ENCODE data around the gene MAPK12. TPM values are rescaled to one million over a fixed set of nuclear protein-coding genes. Genes with fewer than 3 reads are reported as not detected.

MAPK12 gene
- total RNA-seq, 4 donors from 2014 or later: 3.1 to 5.1 (median 3.7) TPM

- intact Hi-C loops (cut with DNase I): no loop called here
- Histone ChIP-seq H3K4me3 (replicated peaks in 1 of 3) (peak overlapping the region in 1 of 3 donors; percentile 27), H3K9me3 (no peaks in the 10 kb centered on the region), H3K27me3 (peaks cover 5% of the 10 kb centered on the region), H3K27ac (no peak overlapping the region), H3K36me3 (no peaks in the 10 kb centered on the region), H3K4me1 (peaks cover 5 to 15% of the 10 kb centered on the region in 2 donors)
- peak in 1 of 2 donors; percentile 44 for DNase-seq
- 0% methylated on average over 6 of the region's 92 CpGs; no CpG with 5 or more reads in 1 of the 2 donors for WGBS, 2 donors
- no peak for TF ChIP-seq CTCF (IDR thresholded peaks at IDR 0.05)
- TF ChIP-seq POLR2A (IDR thresholded peaks at IDR 0.05): no peak
Observed at GRCh38 chr22:50260801-50261614, 475 bp downstream of the MAPK12 start.

GRCh38 chr22:50260434-50260800 is 1.1 kb downstream of the MAPK12 start:
- H3K27me3 ChIP-seq: peaks cover 5% of the 10 kb centered on the region

DNA sequence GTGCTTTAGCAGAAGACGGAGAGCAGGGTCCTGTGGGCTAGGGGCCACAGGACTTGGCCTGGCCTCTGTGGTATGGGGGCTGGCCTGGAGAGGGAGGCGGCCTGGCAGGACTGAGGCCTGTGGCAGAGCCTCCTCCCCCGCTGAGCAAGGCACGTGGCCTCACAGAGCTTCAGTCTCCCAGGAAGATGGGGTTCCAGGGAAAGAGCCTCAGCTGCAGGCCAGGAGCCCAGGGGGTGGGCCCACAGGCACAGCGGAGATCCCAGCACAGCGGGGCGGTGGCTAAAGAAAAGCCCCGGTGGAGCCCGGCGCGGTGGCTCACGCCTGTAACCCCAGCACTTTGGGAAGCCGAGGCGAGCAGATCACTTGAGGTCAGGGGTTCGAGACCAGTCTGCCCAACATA is 2.2 kb downstream of the MAPK12 start:
- H3K27me3 ChIP-seq: peaks cover 5% of the 10 kb centered on the region
- no peaks in the 10 kb centered on the region for H3K9me3 ChIP-seq
- no peak for TF ChIP-seq POLR2A (IDR thresholded peaks at IDR 0.05)
- no peak for TF ChIP-seq CTCF (IDR thresholded peaks at IDR 0.05)
- intact Hi-C loops (cut with DNase I): loop anchor here (10.0 kb wide), 1 partner anchor 345 kb away; the partner anchor contains the start of gene MAPK8IP2
- peaks cover 5 to 15% of the 10 kb centered on the region in 2 donors for H3K4me1 ChIP-seq
- H3K36me3 ChIP-seq: no peaks in the 10 kb centered on the region
- no peak overlapping the region for H3K27ac ChIP-seq
- WGBS, 2 donors: 87 to 97% methylated on average over 7 to 11 of the region's 15 CpGs
- H3K4me3 ChIP-seq (replicated peaks in 1 of 3): no peak overlapping the region
- DNase-seq: no peak

More at GRCh38 chr22:50260434-50260800, 1.1 kb downstream of the MAPK12 start:
- Histone ChIP-seq H3K4me1 (peaks cover 5 to 15% of the 10 kb centered on the region in 2 donors), H3K9me3 (no peaks in the 10 kb centered on the region), H3K4me3 (replicated peaks in 1 of 3) (peak overlapping the region in 1 of 3 donors; percentile 27), H3K27ac (no peak overlapping the region), H3K36me3 (no peaks in the 10 kb centered on the region)
- 38 to 57% methylated on average over 6 to 10 of the region's 11 CpGs for WGBS, 2 donors
- intact Hi-C loops (cut with DNase I): no loop called here
- TF ChIP-seq CTCF (IDR thresholded peaks at IDR 0.05) (no peak), POLR2A (IDR thresholded peaks at IDR 0.05) (no peak)
- DNase-seq: no peak

- no peak overlapping the region for H3K4me3 ChIP-seq (replicated peaks in 1 of 3)
- H3K4me1 ChIP-seq: peaks cover 5 to 15% of the 10 kb centered on the region in 2 donors
- no peaks in the 10 kb centered on the region for H3K36me3 ChIP-seq
- no peak overlapping the region for H3K27ac ChIP-seq
- no peak for DNase-seq
- TF ChIP-seq POLR2A (IDR thresholded peaks at IDR 0.05) (no peak), CTCF (IDR thresholded peaks at IDR 0.05) (no peak)
- WGBS, 2 donors: 83 to 89% methylated on average over 21 to 22 of the region's 24 CpGs
- intact Hi-C loops (cut with DNase I): loop anchor here (10.0 kb wide), 1 partner anchor 346 kb away; the partner anchor contains the start of gene MAPK8IP2
- peaks cover 5% of the 10 kb centered on the region for H3K27me3 ChIP-seq
- H3K9me3 ChIP-seq: no peaks in the 10 kb centered on the region
Observed at GRCh38 chr22:50258361-50259292, 2.9 kb downstream of the MAPK12 start.

Data from thyroid gland (tissue), 4 donors.